Ammon's horn (tissue), 1 donor: Measurements from ENCODE around the gene CCDC191.

Experiments
- DNase-seq: peaks from one replicate; pipeline ENCODE4 v3.0.0-alpha.2; 2016; ENCODE audit warnings: low spot score

Gene CCDC191

GRCh38 chr3:113966172-113966571, 90.2 kb downstream of the CCDC191 start:
- DNase-seq, result no peak

GRCh38 chr3:113963879-113964278, 92.4 kb downstream of the CCDC191 start:
- no peak for DNase-seq

- DNase-seq, result peak; percentile 42
Observed at GRCh38 chr3:113954091-113954685, 102.1 kb downstream of the CCDC191 start.

GRCh38 chr3:113953677-113954076, 102.6 kb downstream of the CCDC191 start:
- DNase-seq, result no peak

- DNase-seq, result no peak
Observed at GRCh38 chr3:113952921-113953320, 103.4 kb downstream of the CCDC191 start.

- no peak for DNase-seq
Observed at GRCh38 chr3:113948015-113948917, 108.1 kb downstream of the CCDC191 start.

GRCh38 chr3:113947372-113948014, 108.8 kb downstream of the CCDC191 start, which contains the start of gene ZDHHC23:
TSS of gene ZDHHC23 (plus strand) at chr3:113948013. CDS start at chr3:113948803, 790 bp downstream.
- peak; percentile 15 for DNase-seq

GRCh38 chr3:113946831-113947230, 109.5 kb downstream of the CCDC191 start:
- no peak for DNase-seq

- DNase-seq, result no peak
Observed at GRCh38 chr3:113927556-113927955, 128.8 kb downstream of the CCDC191 start.

GRCh38 chr3:113914646-113915045, 141.7 kb downstream of the CCDC191 start:
- no peak for DNase-seq
